Upper lobe of left lung (tissue), 4 donors: ENCODE results near the gene ANO2.

Experiments used
- POLR2A ChIP-seq, 4 donors: fragments of 450-650 bp; IDR thresholded peaks; one replicate each; pipeline ENCODE4 v1.5.1; 2016 to 2017; ENCODE audit warnings: antibody characterized with exemption in 4 of 4, mild to moderate bottlenecking in 2 of 4
- TF ChIP-seq, protein P1 (sequence below), 6 experiments: fragments of 450-650 bp in 4 of 6; fragments of 200-600 bp in 2 of 6; sonication (generic) in 2 of 6; IDR thresholded peaks; one replicate each; pipeline ENCODE4 v1.5.1; 2016 to 2019; ENCODE audit warnings: antibody characterized with exemption in 6 of 6

DNA sequence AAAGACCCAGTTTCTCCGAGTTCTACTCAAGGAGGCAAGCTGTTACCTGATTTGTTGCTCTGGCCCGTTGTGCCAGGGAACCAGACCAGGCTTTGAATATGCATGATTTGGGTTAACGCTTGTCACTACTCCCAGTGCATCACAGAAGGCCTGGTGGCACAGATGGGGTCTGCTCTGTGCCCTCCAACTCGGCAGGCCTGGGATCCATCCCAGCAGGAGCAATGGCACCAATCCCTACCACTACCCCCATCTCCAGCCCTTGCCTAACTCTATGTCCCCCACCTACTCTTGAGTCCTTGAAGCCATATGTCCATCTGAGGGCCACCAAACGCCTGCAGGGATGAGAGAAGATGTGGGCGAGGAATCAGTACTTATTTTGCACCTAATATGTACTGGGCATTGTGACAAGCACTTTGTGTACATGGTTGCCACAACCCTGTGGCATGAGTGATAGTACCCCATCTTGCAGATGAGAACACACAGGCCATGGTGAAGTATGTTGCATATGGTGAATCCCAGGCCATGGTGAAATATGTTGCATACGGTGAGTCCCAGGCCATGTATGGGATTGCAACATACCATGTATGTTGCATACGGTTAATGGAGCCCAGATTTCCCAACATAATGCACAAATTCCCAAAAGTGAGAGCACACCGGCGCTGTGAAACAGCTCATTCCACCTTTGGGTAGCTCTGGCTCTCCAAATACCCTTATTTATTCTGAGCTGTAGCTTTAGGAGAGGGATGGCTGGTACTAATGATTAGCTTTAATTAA, 410.4 kb downstream of the ANO2 start:
- TF ChIP-seq, protein P1, sequence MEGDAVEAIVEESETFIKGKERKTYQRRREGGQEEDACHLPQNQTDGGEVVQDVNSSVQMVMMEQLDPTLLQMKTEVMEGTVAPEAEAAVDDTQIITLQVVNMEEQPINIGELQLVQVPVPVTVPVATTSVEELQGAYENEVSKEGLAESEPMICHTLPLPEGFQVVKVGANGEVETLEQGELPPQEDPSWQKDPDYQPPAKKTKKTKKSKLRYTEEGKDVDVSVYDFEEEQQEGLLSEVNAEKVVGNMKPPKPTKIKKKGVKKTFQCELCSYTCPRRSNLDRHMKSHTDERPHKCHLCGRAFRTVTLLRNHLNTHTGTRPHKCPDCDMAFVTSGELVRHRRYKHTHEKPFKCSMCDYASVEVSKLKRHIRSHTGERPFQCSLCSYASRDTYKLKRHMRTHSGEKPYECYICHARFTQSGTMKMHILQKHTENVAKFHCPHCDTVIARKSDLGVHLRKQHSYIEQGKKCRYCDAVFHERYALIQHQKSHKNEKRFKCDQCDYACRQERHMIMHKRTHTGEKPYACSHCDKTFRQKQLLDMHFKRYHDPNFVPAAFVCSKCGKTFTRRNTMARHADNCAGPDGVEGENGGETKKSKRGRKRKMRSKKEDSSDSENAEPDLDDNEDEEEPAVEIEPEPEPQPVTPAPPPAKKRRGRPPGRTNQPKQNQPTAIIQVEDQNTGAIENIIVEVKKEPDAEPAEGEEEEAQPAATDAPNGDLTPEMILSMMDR (IDR thresholded peaks at IDR 0.05): no peak
- no peak for TF ChIP-seq POLR2A (IDR thresholded peaks at IDR 0.05)
